Right lobe of liver (tissue), 6 donors: ENCODE data around the gene XDH. TPM values are rescaled to one million over a fixed set of nuclear protein-coding genes. Genes with fewer than 3 reads are reported as not detected.

Source experiments
- ATAC-seq, 4 donors: fragments of 200-7000 bp; cut with Tn5 transposase; one replicate each; pipeline ENCODE4 v1.9.1; 2020; ENCODE audit warnings: mild to moderate bottlenecking in 4 of 4, moderate library complexity in 4 of 4
- DNase-seq, 3 donors: peaks; one replicate each; pipeline ENCODE4 v3.0.0-alpha.2; 2020
- H3K27ac ChIP-seq, 3 donors: fragments of 200-600 bp; one replicate each; pipeline ENCODE4 v1.8.0; 2022
- H3K27me3 ChIP-seq, 2 donors: fragments of 200-600 bp; one replicate each; pipeline ENCODE4 v1.8.0; 2022
- H3K36me3 ChIP-seq, 4 donors: fragments of 200-600 bp; sonication (generic) in 1 of 4; one replicate each; pipeline versions ENCODE4 v1.5.1 to v1.8.0; 2017 to 2022; ENCODE audit warnings: control low read depth in 1 of 4
- H3K4me1 ChIP-seq, 4 donors: fragments of 200-600 bp; sonication (generic) in 1 of 4; one replicate each; pipeline versions ENCODE4 v1.5.1 to v1.8.0; 2017 to 2022; ENCODE audit warnings: control low read depth in 1 of 4
- H3K4me3 ChIP-seq, 3 donors: fragments of 200-600 bp; one replicate each; pipeline ENCODE4 v1.8.0; 2022
- H3K9me3 ChIP-seq, 4 donors: fragments of 200-600 bp; sonication (generic) in 1 of 4; one replicate each; pipeline versions ENCODE4 v1.5.1 to v1.8.0; 2017 to 2022; ENCODE audit warnings: control low read depth in 1 of 4
- CTCF ChIP-seq, 4 donors: fragments of 200-600 bp in 3 of 4; fragments of 450-650 bp in 1 of 4; IDR thresholded peaks; one replicate each; pipeline versions ENCODE4 v1.5.1 to v1.8.0; 2016 to 2022; ENCODE audit warnings: antibody characterized with exemption in 4 of 4, mild to moderate bottlenecking in 2 of 4
- POLR2A ChIP-seq: fragments of 450-650 bp; IDR thresholded peaks from one replicate; pipeline ENCODE4 v1.6.1; 2017; ENCODE audit warnings: antibody characterized with exemption, mild to moderate bottlenecking
- WGBS: methylation state at CpG from one replicate; pipeline ENCODE4 v1.1.6; 2018; ENCODE audit warnings: low coverage, low lambda C conversion rate; ENCODE audit not compliant: insufficient coverage; ENCODE audit errors: missing lambda C conversion rate; 5-methylcytosine and 5-hydroxymethylcytosine counted together
- intact Hi-C, 2 donors: fragments of 100-400 bp; cut with DNase I; formaldehyde crosslinking; loops; one replicate each; pipeline versions ENCODE4 v1.11.2 to v1.14.1; 2022
- total RNA-seq, 6 experiments: library from RNA; depleted of rRNA in 2 of 6; stranded (reverse); fragments of >200 nt in 2 of 6; fragmentation: NEBNext Ultra II Directional in 3 of 6; extraction: Animal tissue kit (Norgen Biotek cat#: 25700) in 3 of 6; gene quantifications; one replicate each; pipeline versions ENCODE4 v1.1.0 to v1.2.4, GENCODE V29; 2016 to 2023
- donor health status: DM: no; HTN: yes; CAD: no.
- donor health status: DM: no; HTN: no; CAD: no.
- donor health status: DM: no; HTN: no; CAD: no.
- donor health status: DM: no; HTN: yes; CAD: no.
- donor health status: DM: no; HTN: yes; CAD: no.

Gene XDH
- total RNA-seq, 6 experiments from 2014 or later: 26.7 to 62.0 (median 37.8) TPM

GRCh38 chr2:31287654-31288053 is 126.9 kb downstream of the XDH start:
- DNase-seq (no peak), ATAC-seq (peak in 3 of 4 donors; percentile 49 to 55 (median 49))
- WGBS: 39% methylated on average over 2 of the region's 2 CpGs
- Histone ChIP-seq H3K27me3 (no peaks in the 10 kb centered on the region), H3K4me1 (no peaks in the 10 kb centered on the region), H3K4me3 (no peak overlapping the region), H3K27ac (no peak overlapping the region), H3K9me3 (no peaks in the 10 kb centered on the region), H3K36me3 (no peaks in the 10 kb centered on the region)
- intact Hi-C loops: no loop called here
- TF ChIP-seq CTCF (IDR thresholded peaks at IDR 0.05): no peak
- no peak for TF ChIP-seq POLR2A

GRCh38 chr2:31286961-31287550 is 127.5 kb downstream of the XDH start:
- TF ChIP-seq POLR2A (no peak), CTCF (IDR thresholded peaks at IDR 0.05) (no peak)
- H3K9me3 ChIP-seq: no peaks in the 10 kb centered on the region
- no peak overlapping the region for H3K27ac ChIP-seq
- 50% methylated on average over 4 of the region's 5 CpGs for WGBS
- H3K36me3 ChIP-seq: no peaks in the 10 kb centered on the region
- no peaks in the 10 kb centered on the region for H3K27me3 ChIP-seq
- no peaks in the 10 kb centered on the region for H3K4me1 ChIP-seq
- peak; percentile 21 to 63 (median 36) for ATAC-seq
- intact Hi-C loops: no loop called here
- DNase-seq: no peak
- H3K4me3 ChIP-seq: no peak overlapping the region

- Histone ChIP-seq H3K27me3 (no peaks in the 10 kb centered on the region), H3K36me3 (no peaks in the 10 kb centered on the region), H3K4me3 (no peak overlapping the region), H3K27ac (no peak overlapping the region), H3K4me1 (no peaks in the 10 kb centered on the region), H3K9me3 (no peaks in the 10 kb centered on the region)
- intact Hi-C loops: no loop called here
- DNase-seq (no peak), ATAC-seq (peak in 1 of 4 donors; percentile 15)
- TF ChIP-seq CTCF (IDR thresholded peaks at IDR 0.05) (no peak), POLR2A (no peak)
- 39% methylated on average over 4 of the region's 4 CpGs for WGBS
Measured at GRCh38 chr2:31286230-31286629, 128.3 kb downstream of the XDH start.

Other genes with a start within 250 kb of the XDH start
- gene CAPN14, start 197.2 kb downstream of the XDH start, total RNA-seq: under 1 TPM in 1 of 6 experiments, not detected in 5; 0.12 TPM
- gene EHD3, start 180.6 kb downstream of the XDH start, total RNA-seq: 10 to 100 TPM in 1 of 6 experiments, 1 to 10 TPM in 5; 4.0 to 10.6 (median 7.6) TPM
- gene SRD5A2, start 166.2 kb upstream of the XDH start, total RNA-seq: 10 to 100 TPM in 1 of 6 experiments, 1 to 10 TPM in 5; 2.3 to 12.0 (median 5.8) TPM